ENCODE measurements around the gene NBEA. TPM values are rescaled to one million over a fixed set of nuclear protein-coding genes. Genes with fewer than 3 reads are reported as not detected.

The NBEA gene
- total and polyA plus RNA-seq, 8 donors = 5.9 to 14.1 (median 11.3) TPM

DNA sequence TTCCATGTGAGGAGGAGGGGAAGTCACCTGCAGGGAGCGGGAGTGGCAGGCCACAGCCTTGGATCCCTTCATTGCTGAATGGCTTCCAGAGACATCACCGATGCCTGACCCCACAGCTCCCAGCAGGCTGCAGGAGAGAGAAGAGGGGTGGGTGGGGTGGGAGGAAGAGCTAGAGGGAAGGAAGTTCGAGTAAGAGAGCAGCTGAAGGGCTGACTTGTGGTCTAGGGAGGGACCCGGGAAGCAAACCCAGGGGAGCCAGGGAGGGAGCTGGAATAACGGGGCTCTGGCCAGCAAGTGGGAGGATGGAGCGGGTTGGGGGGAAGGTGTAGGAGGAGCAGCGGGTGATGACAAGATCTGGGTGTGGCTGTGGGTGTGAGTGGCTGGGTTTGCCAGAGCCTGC, 764.2 kb downstream of the NBEA start:
- Histone ChIP-seq H3K4me3 (no peak overlapping the region), H3K27ac (no peak overlapping the region), H3K4me1 (no peaks in the 10 kb centered on the region), H3K36me3 (no peaks in the 10 kb centered on the region), H3K27me3 (no peaks in the 10 kb centered on the region), H3K9me3 (no peaks in the 10 kb centered on the region)
- intact Hi-C loops (cut with DNase I) = no loop called here
- TF ChIP-seq CTCF (IDR thresholded peaks at IDR 0.05) = no peak
- ATAC-seq (no peak), DNase-seq (no peak)

- no peaks in the 10 kb centered on the region for H3K36me3 ChIP-seq
- no peak for TF ChIP-seq CTCF (IDR thresholded peaks at IDR 0.05)
- no peaks in the 10 kb centered on the region for H3K27me3 ChIP-seq
- intact Hi-C loops (cut with DNase I) = no loop called here
- no peak overlapping the region for H3K27ac ChIP-seq
- no peak overlapping the region for H3K4me3 ChIP-seq
- no peaks in the 10 kb centered on the region for H3K9me3 ChIP-seq
- no peaks in the 10 kb centered on the region for H3K4me1 ChIP-seq
- ATAC-seq (no peak), DNase-seq (no peak)
These were observed 764.7 kb downstream of the NBEA start for GRCh38 chr13:35706721-35707120.

- Histone ChIP-seq H3K4me3 (no peak overlapping the region), H3K27ac (no peak overlapping the region), H3K36me3 (no peaks in the 10 kb centered on the region), H3K4me1 (no peaks in the 10 kb centered on the region), H3K27me3 (no peaks in the 10 kb centered on the region), H3K9me3 (no peaks in the 10 kb centered on the region)
- ATAC-seq (no peak), DNase-seq (no peak)
- intact Hi-C loops (cut with DNase I) = no loop called here
- TF ChIP-seq CTCF (IDR thresholded peaks at IDR 0.05) = no peak
These were observed 769.8 kb downstream of the NBEA start for GRCh38 chr13:35711909-35712308.

DNA sequence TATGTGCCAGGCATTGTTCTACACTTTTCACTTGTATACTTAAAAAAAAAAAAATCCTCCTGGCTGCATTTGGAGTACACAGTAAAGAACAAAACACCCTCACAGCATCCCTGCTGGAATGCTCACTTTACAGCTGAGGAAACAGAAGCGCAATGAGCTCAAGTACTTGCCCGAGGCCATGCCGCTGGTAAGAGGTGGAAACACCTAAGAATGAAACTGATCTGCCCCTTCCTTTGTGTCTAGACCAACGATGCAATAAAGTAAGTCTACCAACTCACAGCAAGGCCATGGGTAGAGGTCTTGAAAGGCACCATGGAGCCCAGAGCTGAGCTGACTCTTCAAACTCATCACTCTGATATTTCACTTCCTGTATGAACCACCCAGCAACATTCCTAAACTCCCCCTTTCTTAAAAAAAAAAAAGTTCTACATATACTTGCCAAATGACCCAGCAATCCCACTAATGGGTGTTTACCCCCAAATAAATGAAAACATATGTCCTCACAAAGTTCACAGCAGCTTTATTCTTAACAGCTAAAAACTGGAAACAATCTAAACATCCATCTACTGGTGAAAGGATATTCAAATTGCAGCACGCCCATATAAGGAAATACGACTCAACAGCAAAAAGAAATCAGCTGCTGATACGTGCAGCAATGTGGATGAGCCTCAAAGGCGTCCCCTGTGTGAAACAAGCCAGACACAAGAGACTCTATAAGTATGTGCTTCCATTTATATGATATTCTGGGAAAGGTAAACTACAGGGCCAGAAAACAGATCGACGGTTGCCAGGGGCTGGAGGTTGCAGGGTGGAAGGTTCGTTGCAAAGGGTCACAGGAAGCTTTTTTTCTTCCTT, 771.1 kb downstream of the NBEA start:
- ATAC-seq (no peak), DNase-seq (no peak)
- intact Hi-C loops (cut with DNase I) = no loop called here
- Histone ChIP-seq H3K27me3 (no peaks in the 10 kb centered on the region), H3K36me3 (no peaks in the 10 kb centered on the region), H3K4me1 (no peaks in the 10 kb centered on the region), H3K27ac (no peak overlapping the region), H3K9me3 (no peaks in the 10 kb centered on the region), H3K4me3 (no peak overlapping the region)
- no peak for TF ChIP-seq CTCF (IDR thresholded peaks at IDR 0.05)

- Histone ChIP-seq H3K4me3 (no peak overlapping the region), H3K4me1 (no peaks in the 10 kb centered on the region), H3K27me3 (no peaks in the 10 kb centered on the region), H3K27ac (no peak overlapping the region), H3K36me3 (no peaks in the 10 kb centered on the region), H3K9me3 (no peaks in the 10 kb centered on the region)
- DNase-seq (no peak), ATAC-seq (no peak)
- TF ChIP-seq CTCF (IDR thresholded peaks at IDR 0.05) = no peak
- intact Hi-C loops (cut with DNase I) = no loop called here
These were observed 772.1 kb downstream of the NBEA start for GRCh38 chr13:35714121-35714520.
